HG02885 (cell line): Measurements from ENCODE around the gene RETREG1.

Experiments
- ATAC-seq: cut with Tn5 transposase; IDR thresholded peaks from one replicate; pipeline ENCODE4 v1.9.1; 2021; ENCODE audit warnings: mild to moderate bottlenecking; ENCODE audit not compliant: unreplicated experiment, poor library complexity

Gene RETREG1

GRCh38 chr5:16588434-16589214 lies 28.2 kb downstream of the RETREG1 start:
- no peak for ATAC-seq

DNA sequence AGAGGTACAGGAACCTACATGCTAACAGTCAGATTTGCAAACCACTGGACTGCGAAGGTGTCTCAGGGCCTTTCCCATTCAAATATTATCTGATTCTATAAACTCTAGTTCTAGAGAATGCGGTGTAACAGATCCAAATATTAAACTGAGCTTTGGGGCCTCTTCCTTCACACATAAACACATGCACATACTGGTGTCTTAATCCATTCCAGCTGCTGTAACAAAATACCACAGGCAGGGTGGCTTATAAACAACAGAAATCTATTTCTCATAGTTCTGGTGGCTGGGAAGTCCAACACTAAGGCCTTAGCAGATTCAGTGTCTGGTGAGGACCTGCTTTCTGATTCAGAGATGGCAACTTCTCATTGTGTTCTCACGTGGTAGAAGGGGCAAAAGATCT lies 30.2 kb downstream of the RETREG1 start:
- no peak for ATAC-seq

DNA sequence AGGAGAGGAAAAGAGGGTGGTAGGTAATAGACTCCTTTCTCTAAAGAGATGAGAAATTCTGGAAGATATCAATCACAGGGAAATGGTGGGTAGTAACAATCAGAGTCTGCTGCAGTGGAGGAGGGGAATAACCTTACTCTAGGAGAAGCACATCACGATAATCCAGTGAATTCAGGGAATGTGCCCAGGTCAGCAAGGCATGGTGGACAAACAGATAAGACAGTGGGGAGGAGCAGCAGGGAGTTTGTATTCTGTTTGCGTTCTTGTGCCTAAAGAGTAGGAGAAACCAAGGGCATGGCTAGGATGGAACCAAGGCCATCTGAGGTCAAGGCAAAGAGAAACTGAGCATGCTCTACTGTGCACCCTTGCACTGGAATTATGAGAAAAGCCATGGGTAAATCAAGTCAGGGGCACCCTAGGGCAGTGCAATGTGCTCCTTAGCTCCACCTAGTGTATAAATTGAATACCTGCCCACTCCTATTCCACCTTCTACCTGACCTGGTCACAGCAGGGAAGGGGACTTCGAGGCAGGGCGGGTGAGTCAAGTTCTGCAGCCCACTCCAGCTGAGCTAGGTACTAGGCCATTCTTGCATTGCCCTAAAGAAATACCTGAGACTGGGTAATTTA lies 31.6 kb downstream of the RETREG1 start:
- ATAC-seq: peak; percentile 50

GRCh38 chr5:16582081-16582480 lies 34.7 kb downstream of the RETREG1 start:
- no peak for ATAC-seq

DNA sequence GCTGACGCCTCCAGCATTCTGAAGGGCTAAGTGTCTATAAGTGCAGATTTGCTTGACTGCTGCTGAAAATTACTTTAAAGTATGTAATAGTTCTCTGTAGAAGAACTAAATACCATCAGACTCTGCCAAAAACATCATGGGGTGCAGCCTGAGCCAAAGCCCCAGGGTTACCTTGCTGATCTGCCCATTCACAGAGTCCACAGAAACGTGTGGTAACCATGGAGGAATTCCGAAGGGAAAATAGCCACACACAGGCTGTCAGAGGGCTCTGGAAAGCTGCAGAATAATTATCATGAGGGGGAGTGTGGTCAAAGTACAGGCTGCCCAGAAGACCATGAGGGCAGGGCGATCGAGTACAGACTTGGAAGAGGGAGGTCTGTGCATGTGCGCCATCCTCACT lies 36.4 kb downstream of the RETREG1 start:
- ATAC-seq: no peak

DNA sequence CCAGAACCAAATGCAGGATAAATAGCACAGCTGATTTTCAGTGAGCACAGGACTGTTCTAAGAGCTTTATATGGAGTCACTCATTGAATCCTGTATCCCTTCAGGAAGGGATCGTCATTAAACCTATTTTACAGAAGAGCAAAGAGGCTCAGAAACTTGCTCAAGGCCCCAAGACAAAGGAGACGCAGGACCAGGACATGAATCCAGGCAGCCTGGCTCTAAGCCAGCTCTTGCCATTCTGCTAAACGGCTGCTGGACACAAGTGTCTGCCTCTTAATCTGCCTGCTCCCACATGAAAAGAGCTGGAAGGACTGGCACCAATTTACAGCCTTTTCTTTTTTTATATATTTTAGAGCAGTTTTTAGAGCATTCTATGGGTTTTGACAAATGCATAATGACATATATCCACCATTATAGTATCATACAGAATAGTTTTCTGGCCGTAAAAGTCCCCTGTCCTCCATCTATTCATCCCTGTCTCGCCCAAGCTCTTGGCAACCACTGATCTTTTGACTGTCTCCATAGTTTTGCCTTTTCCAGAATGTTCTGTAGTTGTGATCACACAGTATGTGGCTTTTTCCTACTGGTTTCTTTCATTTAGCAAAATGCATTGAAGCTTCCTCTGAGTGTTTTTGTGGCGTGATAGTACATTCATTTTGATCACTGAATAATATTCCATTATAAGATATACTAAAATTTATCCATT lies 37.5 kb downstream of the RETREG1 start:
- ATAC-seq: no peak

DNA sequence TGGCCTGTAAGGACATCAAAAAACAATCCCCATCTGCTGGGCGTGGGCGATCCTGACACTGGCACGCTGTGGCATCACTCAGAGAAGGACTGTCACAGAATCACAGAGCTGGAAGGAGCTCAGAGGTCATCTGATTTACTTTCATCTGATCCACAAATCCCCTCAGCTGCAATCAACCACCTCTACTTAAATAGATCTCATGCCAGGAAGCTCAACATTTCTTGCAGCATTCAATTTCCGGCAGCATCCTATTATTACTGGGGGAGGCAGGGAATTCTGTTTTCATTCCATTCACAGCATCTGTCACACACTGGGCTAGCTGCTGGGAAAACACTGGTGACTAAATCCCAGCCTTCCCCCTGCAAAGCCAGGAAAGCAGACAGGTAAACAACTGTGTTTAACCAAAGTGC lies 38.3 kb downstream of the RETREG1 start:
- no peak for ATAC-seq

DNA sequence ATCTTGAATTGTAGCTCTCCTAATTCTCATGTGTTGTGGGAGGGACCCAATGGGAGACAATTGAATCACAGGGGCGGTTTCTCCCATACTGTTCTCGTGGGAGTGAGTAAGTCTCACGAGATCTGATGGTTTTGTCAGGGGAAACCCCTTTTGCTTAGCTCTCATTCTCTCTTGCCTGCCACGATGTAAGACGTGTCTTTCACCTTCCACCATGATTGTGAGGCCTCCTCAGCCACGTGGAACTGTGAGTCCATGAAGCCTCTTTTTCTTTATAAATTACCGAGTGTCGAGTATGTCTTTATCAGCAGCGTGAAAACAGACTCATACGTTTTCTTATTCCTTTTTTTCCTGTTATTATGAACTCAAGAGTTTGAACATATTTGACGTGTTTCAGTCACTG lies 39.1 kb downstream of the RETREG1 start:
- ATAC-seq: no peak

GRCh38 chr5:16574789-16575721 lies 41.7 kb downstream of the RETREG1 start:
- no peak for ATAC-seq

DNA sequence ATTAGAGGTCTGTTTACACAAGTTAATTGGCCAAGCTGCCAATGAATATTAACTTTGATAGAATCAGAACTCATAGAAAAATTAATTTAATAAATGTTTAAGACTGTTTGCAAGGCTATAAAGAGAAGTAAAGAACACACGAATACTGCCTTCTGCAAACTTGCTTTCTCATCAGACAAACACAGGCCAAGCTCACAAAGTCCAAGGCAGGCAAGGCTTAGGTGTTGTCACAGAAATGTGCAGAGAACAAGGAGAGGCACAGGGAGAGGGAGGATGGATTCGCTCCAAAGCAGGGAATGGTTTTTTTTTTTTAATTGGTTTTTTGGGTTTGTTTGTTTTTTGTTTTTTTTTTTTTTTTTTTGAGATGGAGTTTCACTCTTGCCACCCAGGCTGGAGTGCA lies 43.4 kb downstream of the RETREG1 start:
- no peak for ATAC-seq

DNA sequence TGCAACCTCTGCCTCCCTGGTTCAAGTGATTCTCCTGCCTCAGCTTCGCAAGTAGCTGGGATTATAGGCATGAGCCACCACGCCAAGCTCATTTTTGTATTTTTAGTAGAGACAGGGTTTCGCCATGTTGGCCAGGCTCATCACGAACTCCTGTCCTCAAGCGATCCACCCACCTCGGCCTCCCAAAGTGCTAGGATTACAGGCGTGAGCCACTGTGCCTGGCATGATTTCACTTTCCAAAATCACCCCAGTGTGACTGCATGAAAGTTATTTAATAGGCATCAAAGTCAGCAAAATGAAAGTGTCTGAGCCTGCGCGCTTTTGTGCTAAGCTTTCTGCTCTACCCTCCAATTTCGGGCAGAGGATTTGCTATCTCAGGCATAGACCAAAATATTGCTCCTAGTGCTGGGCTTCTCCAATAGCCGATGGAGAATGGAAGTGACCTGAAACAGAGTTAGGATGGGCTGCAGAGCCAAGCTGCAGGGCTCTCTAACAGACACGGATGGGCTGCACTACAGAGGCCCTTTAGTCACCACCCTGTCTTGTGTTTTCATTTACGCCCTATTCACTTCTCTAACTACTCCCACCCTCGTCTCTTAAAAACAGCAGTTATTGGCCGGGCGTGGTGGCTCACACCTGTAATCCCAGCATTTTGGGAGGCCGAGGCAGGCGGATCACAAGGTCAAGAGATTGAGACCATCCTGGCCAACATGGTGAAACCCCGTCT lies 44.3 kb downstream of the RETREG1 start:
- ATAC-seq: no peak

DNA sequence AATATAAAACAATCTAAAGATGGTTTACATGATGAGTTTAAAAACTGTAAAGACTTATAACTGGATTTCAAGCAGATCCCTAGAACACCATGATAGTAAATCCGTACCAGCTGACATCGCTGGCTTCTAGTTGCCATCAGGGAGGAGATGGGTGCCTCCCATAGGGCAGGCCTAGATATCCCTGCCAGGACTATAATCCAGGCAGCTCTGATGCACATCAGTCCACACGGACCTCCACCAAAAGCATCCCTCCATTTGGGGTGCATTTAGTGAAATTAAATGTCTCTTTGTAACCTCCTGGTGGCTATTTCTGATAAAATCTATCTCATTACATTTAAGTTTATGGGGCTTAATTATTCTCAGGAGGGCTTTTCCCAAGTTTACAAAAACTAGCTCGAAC lies 45.8 kb downstream of the RETREG1 start:
- ATAC-seq: no peak

- ATAC-seq: no peak
These were observed 46.5 kb downstream of the RETREG1 start for GRCh38 chr5:16570121-16570815.

- ATAC-seq: no peak
These were observed 47.8 kb downstream of the RETREG1 start for GRCh38 chr5:16568875-16569580.

- ATAC-seq: no peak
These were observed 49.4 kb downstream of the RETREG1 start for GRCh38 chr5:16567365-16567764.

DNA sequence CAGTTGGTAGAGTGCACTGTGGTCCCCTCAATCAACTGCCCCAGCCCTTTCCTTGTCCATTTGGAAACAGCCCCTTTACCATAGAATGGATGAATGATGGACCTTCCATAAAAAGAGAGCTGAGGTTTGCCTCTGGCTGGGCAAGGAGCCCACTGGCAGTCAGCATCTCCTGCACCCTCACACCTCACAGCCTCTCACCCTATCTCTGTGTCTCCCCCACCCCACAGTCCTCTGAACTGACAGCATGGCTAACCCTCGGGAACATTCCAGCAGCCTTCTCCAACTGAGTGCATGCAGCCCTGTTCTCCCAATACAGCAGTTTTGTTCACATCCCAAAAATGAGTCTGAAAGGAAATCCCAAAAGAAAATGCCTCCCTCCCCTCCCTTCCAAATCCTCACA lies 51.7 kb downstream of the RETREG1 start:
- no peak for ATAC-seq

DNA sequence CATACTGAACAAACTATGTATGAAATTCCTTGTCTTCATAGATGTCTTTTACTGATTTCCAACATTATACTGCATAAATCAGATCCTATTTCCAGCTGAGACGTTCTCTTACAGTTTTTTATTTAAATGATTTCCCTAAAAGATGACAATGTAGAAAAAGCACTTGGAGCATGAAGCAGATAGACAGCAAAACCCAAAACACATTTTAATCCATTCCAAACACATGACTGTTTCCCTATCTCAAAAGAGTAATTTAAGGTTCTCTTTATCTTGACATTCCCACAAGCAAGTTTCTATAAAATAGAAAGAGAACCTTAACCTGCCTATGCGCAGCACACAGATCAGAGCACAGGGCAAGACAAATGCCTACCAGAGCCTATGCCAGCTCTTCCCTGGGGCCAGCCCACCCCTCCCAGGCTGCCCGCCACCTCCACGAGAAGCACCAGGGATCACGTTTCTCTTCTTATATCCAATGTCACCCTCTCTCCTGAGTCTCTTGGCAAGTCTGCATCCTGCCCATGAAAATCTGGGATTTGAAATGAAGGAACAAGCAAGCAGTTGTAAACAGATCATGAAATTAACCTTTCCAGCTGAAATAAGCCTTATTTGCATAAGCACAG lies 52.4 kb downstream of the RETREG1 start:
- no peak for ATAC-seq

- no peak for ATAC-seq
These were observed 53.1 kb downstream of the RETREG1 start for GRCh38 chr5:16563686-16564085.
